ENCODE measurements around the gene PRRT2. TPM values are rescaled to one million over a fixed set of nuclear protein-coding genes. Genes with fewer than 3 reads are reported as not detected.

PRRT2 gene
- total and polyA plus RNA-seq, 10 of the 15 experiments (the other 5 are each of a cell fraction or from before 2014, with no cell fraction given) = 0.08 to 0.49 (median 0.12) TPM; not detected in 4

- TF ChIP-seq TAF1 (IDR thresholded peaks at IDR 0.05; ENCODE audit: borderline replicate concordance, low read depth, low read length) = peak; percentile 90
- TF ChIP-seq POLR2A (IDR thresholded peaks at IDR 0.05; ENCODE audit: low read depth, low read length) = peak; percentile 95
- peak; percentile 41; the same call in 1 of the 2 replicates for TF ChIP-seq TCF12 (IDR thresholded peaks at IDR 0.05; ENCODE audit: low read depth, low read length)
- TF ChIP-seq DPF2 (IDR thresholded peaks at IDR 0.05) = peak; percentile 72; the same call in 1 of the 2 replicates
- TF ChIP-seq NFYB (IDR thresholded peaks at IDR 0.05; ENCODE audit: insufficient read depth, low read depth, low read length) = peak; percentile 71; the same call in 1 of the 2 replicates
- no peak for TF ChIP-seq REST (IDR thresholded peaks at IDR 0.05; ENCODE audit: low read depth, low read length)
- TF ChIP-seq GABPA (IDR thresholded peaks at IDR 0.05; ENCODE audit: low read depth) = no peak
- TF ChIP-seq JUND (IDR thresholded peaks at IDR 0.05; ENCODE audit: low read depth, low read length) = 0 out of 2 replicates have a peak, but pooled peaks have one; percentile 38
- TF ChIP-seq ZNF687 (IDR thresholded peaks at IDR 0.05) = peak; percentile 72; the same call in 1 of the 2 replicates
- TF ChIP-seq SMC3 (IDR thresholded peaks at IDR 0.05; ENCODE audit: borderline replicate concordance, low read length) = peak; percentile 41; the same call in 1 of the 2 replicates
- TF ChIP-seq CBX3 (IDR thresholded peaks at IDR 0.05; ENCODE audit: borderline replicate concordance, low read depth) = no peak
- peak; percentile 47 for TF ChIP-seq E4F1 (IDR thresholded peaks at IDR 0.05; ENCODE audit: borderline replicate concordance, partially characterized antibody)
- TF ChIP-seq SIX5 (IDR thresholded peaks at IDR 0.05; ENCODE audit: low read depth, low read length, severe bottlenecking) = peak; percentile 82
- TF ChIP-seq PBX3 (IDR thresholded peaks at IDR 0.05; ENCODE audit: insufficient replicate concordance, low read depth, low read length) = no peak
- peak; percentile 94 for TF ChIP-seq HCFC1 (IDR thresholded peaks at IDR 0.05; ENCODE audit: low read length)
- TF ChIP-seq BACH1 (IDR thresholded peaks at IDR 0.05; ENCODE audit: borderline replicate concordance) = peak; percentile 49; the same call in 1 of the 2 replicates
- peak in 1 of 2 experiments; percentile 63; a peak in 2 of 4 replicates for TF ChIP-seq IKZF2 (IDR thresholded peaks at IDR 0.05)
- no peak for TF ChIP-seq ASH2L (IDR thresholded peaks at IDR 0.05; ENCODE audit: borderline replicate concordance, low read depth)
Observed at GRCh38 chr16:29815793-29816693, 4.0 kb downstream of the PRRT2 start, which contains the start of gene PAGR1 (continued).

Measured in GM12878 (cell line).